K562 (cell line): Measurements from ENCODE around the gene OR10A2.

ENCODE experiments used
- CBFB ChIP-seq: sonication (generic); formaldehyde crosslinking; IDR thresholded peaks from 2 replicates; pipeline ENCODE4 v1.4.0; 2020; ENCODE audit warnings: mild to moderate bottlenecking, missing genetic modification reagents
- MYC ChIP-seq, 2 experiments: fragments of 250-450 bp in 1 of 2; sonication (Bioruptor Pico) in 1 of 2; IDR thresholded peaks; 2 replicates each; pipeline versions ENCODE4 v1.5.1 to v1.6.1; 2012 to 2021; ENCODE audit warnings: low read depth in 2 of 2, borderline replicate concordance in 1 of 2, improper control_type of control experiment in 1 of 2, low read length in 1 of 2, mild to moderate bottlenecking in 1 of 2, moderate library complexity in 1 of 2
- POLR2AphosphoS5 ChIP-seq: IDR thresholded peaks from 2 replicates; pipeline ENCODE4 v1.6.1; 2011; ENCODE audit warnings: mild to moderate bottlenecking, low read depth, low read length, moderate library complexity; ENCODE audit not compliant: control insufficient read depth, insufficient read depth
- TGIF2 ChIP-seq: sonication (generic); formaldehyde crosslinking; IDR thresholded peaks from 2 replicates; pipeline ENCODE4 v1.8.1; 2022; ENCODE audit warnings: mild to moderate bottlenecking, missing genetic modification reagents, moderate library complexity
- ZNF766 ChIP-seq: fragments of 200-800 bp; sonication (Bioruptor generic); conservative IDR thresholded peaks from 2 replicates; pipeline ENCODE4 v1.6.1; 2016; ENCODE audit warnings: missing genetic modification characterization, missing compliant biosample characterization

GRCh38 chr11:6828103-6828502 is 34.8 kb upstream of the OR10A2 start:
- no peak for TF ChIP-seq POLR2AphosphoS5
- TF ChIP-seq ZNF766: no peak
- no peak for TF ChIP-seq TGIF2 (CRISPR knock-in tag)
- no peak for TF ChIP-seq MYC (IDR thresholded peaks at IDR 0.05; ENCODE audit: low read depth, low read length)
- TF ChIP-seq MYC (CRISPR knock-in tag; IDR thresholded peaks at IDR 0.05; ENCODE audit: borderline replicate concordance, low read depth): no peak
- TF ChIP-seq CBFB (CRISPR knock-in tag): no peak
